DOHH2 (cell line): ENCODE results near the gene ZNF197.
"Not testable (repeated sequence)": the region's sequence is repeated elsewhere in the genome, so short reads cannot be mapped to it uniquely, and the experiment has no call there.

Experiments
- EZH2phosphoT487 ChIP-seq: fragments of 200-600 bp; sonication (generic); IDR thresholded peaks from 2 replicates; pipeline ENCODE4 v1.6.1; 2017; ENCODE audit warnings: borderline replicate concordance, mild to moderate bottlenecking, antibody characterized with exemption, low read length, moderate library complexity, mixed read lengths
- TF ChIP-seq, protein P1 (sequence below): fragments of 200-600 bp; sonication (generic); IDR thresholded peaks from one replicate; pipeline ENCODE4 v1.5.1; 2014; ENCODE audit warnings: antibody characterized with exemption, mild to moderate bottlenecking, low read depth, low read length; ENCODE audit not compliant: poor library complexity, severe bottlenecking

DNA sequence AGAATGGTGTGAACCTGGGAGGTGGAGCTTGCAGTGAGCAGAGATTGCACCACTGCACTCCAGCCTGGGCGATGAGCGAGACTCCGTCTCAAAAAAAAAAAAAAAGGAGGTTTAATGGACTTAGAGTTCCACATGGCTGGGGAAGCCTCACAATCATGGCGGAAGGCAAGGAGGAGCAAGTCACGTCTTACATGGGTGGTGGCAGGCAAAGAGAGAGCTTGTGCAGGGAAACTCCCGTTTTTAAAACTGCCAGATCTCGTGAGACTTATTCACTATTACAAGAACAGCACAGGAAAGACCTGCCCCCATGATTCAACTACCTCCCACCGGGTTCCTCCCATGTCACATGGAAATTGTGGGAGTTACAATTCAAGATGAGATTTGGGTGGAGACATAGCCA lies 48.6 kb downstream of the ZNF197 start:
- TF ChIP-seq, protein P1, sequence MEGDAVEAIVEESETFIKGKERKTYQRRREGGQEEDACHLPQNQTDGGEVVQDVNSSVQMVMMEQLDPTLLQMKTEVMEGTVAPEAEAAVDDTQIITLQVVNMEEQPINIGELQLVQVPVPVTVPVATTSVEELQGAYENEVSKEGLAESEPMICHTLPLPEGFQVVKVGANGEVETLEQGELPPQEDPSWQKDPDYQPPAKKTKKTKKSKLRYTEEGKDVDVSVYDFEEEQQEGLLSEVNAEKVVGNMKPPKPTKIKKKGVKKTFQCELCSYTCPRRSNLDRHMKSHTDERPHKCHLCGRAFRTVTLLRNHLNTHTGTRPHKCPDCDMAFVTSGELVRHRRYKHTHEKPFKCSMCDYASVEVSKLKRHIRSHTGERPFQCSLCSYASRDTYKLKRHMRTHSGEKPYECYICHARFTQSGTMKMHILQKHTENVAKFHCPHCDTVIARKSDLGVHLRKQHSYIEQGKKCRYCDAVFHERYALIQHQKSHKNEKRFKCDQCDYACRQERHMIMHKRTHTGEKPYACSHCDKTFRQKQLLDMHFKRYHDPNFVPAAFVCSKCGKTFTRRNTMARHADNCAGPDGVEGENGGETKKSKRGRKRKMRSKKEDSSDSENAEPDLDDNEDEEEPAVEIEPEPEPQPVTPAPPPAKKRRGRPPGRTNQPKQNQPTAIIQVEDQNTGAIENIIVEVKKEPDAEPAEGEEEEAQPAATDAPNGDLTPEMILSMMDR: not testable (repeated sequence)
- not testable (repeated sequence) for TF ChIP-seq EZH2phosphoT487
